Liver (tissue), 3 donors: ENCODE data around the gene CTAGE6.
"Not testable (repeated sequence)": the region's sequence is repeated elsewhere in the genome, so short reads cannot be mapped to it uniquely, and the experiment has no call there.

Source experiments
- EGR1 ChIP-seq, 2 donors: IDR thresholded peaks; 2 replicates each; pipeline ENCODE4 v1.6.1; 2016 to 2018; ENCODE audit warnings: antibody characterized with exemption in 2 of 2, low read depth in 2 of 2
- FOXA1 ChIP-seq: IDR thresholded peaks from 2 replicates; pipeline ENCODE4 v1.6.1; 2016; ENCODE audit warnings: antibody characterized with exemption
- GABPA ChIP-seq, 2 donors: IDR thresholded peaks in 1 of 2; conservative IDR thresholded peaks in 1 of 2; 2 replicates each; pipeline ENCODE4 v1.6.1; 2016; ENCODE audit warnings: antibody characterized with exemption in 2 of 2, mild to moderate bottlenecking in 1 of 2, moderate library complexity in 1 of 2
- JUND ChIP-seq, 2 donors: IDR thresholded peaks; 2 replicates each; pipeline ENCODE4 v1.6.1; 2016; ENCODE audit warnings: antibody characterized with exemption in 2 of 2
- NR2F2 ChIP-seq: IDR thresholded peaks from 2 replicates; pipeline ENCODE4 v1.6.1; 2016; ENCODE audit warnings: antibody characterized with exemption
- RAD21 ChIP-seq, 2 donors: IDR thresholded peaks; 2 replicates each; pipeline ENCODE4 v1.6.1; 2016; ENCODE audit warnings: antibody characterized with exemption in 2 of 2, mild to moderate bottlenecking in 2 of 2
- TAF1 ChIP-seq: conservative IDR thresholded peaks from 2 replicates; pipeline ENCODE4 v1.6.1; 2016; ENCODE audit warnings: antibody characterized with exemption, mild to moderate bottlenecking
- YY1 ChIP-seq: IDR thresholded peaks from 2 replicates; pipeline ENCODE4 v1.6.1; 2016; ENCODE audit warnings: antibody characterized with exemption, mild to moderate bottlenecking
- TF ChIP-seq, protein P1 (sequence below): fragments of 150-350 bp; IDR thresholded peaks from 2 replicates; pipeline ENCODE4 v1.5.1; 2017; ENCODE audit warnings: improper control_type of control experiment, low read depth, low read length; ENCODE audit not compliant: missing input control
- TF ChIP-seq, protein P2 (sequence below): IDR thresholded peaks from 2 replicates; pipeline ENCODE4 v1.6.1; 2016; ENCODE audit warnings: antibody characterized with exemption
- TF ChIP-seq, protein P3 (sequence below): IDR thresholded peaks from 2 replicates; pipeline ENCODE4 v1.6.1; 2016; ENCODE audit warnings: antibody characterized with exemption
- TF ChIP-seq, protein P4 (sequence below): IDR thresholded peaks from 2 replicates; pipeline ENCODE4 v1.6.1; 2016; ENCODE audit warnings: antibody characterized with exemption, mild to moderate bottlenecking
- TF ChIP-seq, protein P5 (sequence below): IDR thresholded peaks from 2 replicates; pipeline ENCODE4 v1.6.1; 2016; ENCODE audit warnings: antibody characterized with exemption
- donor health status: healthy.
- donor health status: healthy.

DNA sequence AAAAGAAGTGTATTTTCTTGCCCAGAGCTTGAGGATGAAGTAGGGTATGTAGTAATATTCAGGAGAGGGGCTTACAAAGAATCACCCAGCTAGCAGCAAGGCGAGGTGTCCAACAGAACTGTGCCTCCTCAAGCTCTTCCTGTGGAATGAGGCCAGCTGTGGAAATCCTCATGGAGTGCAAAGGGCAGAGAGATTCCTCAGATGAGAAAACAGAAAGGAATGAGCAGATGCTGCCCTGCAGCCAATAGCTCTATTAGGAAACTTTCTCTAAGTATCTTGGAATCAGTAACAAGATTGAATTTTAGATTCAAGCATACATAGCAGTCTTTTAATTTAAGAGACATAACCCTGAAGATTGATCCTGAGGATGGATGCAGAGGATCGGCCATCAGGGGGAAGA is 38.2 kb upstream of the CTAGE6 start:
- TF ChIP-seq, protein P1, sequence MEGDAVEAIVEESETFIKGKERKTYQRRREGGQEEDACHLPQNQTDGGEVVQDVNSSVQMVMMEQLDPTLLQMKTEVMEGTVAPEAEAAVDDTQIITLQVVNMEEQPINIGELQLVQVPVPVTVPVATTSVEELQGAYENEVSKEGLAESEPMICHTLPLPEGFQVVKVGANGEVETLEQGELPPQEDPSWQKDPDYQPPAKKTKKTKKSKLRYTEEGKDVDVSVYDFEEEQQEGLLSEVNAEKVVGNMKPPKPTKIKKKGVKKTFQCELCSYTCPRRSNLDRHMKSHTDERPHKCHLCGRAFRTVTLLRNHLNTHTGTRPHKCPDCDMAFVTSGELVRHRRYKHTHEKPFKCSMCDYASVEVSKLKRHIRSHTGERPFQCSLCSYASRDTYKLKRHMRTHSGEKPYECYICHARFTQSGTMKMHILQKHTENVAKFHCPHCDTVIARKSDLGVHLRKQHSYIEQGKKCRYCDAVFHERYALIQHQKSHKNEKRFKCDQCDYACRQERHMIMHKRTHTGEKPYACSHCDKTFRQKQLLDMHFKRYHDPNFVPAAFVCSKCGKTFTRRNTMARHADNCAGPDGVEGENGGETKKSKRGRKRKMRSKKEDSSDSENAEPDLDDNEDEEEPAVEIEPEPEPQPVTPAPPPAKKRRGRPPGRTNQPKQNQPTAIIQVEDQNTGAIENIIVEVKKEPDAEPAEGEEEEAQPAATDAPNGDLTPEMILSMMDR: not testable (repeated sequence)
- not testable (repeated sequence) for TF ChIP-seq RAD21 (IDR thresholded peaks at IDR 0.05); YY1; GABPA (IDR thresholded peaks at IDR 0.05 in 1 of 2, conservative IDR thresholded peaks at IDR 0.05 in 1 of 2); FOXA1; JUND (IDR thresholded peaks at IDR 0.05); EGR1 (IDR thresholded peaks at IDR 0.05; ENCODE audit: low read depth in 2 of 2); TAF1; NR2F2
- TF ChIP-seq, protein P2, sequence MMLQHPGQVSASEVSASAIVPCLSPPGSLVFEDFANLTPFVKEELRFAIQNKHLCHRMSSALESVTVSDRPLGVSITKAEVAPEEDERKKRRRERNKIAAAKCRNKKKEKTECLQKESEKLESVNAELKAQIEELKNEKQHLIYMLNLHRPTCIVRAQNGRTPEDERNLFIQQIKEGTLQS: not testable (repeated sequence)
- TF ChIP-seq, protein P3, sequence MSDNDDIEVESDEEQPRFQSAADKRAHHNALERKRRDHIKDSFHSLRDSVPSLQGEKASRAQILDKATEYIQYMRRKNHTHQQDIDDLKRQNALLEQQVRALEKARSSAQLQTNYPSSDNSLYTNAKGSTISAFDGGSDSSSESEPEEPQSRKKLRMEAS: not testable (repeated sequence)
- TF ChIP-seq, protein P4, sequence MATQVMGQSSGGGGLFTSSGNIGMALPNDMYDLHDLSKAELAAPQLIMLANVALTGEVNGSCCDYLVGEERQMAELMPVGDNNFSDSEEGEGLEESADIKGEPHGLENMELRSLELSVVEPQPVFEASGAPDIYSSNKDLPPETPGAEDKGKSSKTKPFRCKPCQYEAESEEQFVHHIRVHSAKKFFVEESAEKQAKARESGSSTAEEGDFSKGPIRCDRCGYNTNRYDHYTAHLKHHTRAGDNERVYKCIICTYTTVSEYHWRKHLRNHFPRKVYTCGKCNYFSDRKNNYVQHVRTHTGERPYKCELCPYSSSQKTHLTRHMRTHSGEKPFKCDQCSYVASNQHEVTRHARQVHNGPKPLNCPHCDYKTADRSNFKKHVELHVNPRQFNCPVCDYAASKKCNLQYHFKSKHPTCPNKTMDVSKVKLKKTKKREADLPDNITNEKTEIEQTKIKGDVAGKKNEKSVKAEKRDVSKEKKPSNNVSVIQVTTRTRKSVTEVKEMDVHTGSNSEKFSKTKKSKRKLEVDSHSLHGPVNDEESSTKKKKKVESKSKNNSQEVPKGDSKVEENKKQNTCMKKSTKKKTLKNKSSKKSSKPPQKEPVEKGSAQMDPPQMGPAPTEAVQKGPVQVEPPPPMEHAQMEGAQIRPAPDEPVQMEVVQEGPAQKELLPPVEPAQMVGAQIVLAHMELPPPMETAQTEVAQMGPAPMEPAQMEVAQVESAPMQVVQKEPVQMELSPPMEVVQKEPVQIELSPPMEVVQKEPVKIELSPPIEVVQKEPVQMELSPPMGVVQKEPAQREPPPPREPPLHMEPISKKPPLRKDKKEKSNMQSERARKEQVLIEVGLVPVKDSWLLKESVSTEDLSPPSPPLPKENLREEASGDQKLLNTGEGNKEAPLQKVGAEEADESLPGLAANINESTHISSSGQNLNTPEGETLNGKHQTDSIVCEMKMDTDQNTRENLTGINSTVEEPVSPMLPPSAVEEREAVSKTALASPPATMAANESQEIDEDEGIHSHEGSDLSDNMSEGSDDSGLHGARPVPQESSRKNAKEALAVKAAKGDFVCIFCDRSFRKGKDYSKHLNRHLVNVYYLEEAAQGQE: not testable (repeated sequence)
- TF ChIP-seq, protein P5, sequence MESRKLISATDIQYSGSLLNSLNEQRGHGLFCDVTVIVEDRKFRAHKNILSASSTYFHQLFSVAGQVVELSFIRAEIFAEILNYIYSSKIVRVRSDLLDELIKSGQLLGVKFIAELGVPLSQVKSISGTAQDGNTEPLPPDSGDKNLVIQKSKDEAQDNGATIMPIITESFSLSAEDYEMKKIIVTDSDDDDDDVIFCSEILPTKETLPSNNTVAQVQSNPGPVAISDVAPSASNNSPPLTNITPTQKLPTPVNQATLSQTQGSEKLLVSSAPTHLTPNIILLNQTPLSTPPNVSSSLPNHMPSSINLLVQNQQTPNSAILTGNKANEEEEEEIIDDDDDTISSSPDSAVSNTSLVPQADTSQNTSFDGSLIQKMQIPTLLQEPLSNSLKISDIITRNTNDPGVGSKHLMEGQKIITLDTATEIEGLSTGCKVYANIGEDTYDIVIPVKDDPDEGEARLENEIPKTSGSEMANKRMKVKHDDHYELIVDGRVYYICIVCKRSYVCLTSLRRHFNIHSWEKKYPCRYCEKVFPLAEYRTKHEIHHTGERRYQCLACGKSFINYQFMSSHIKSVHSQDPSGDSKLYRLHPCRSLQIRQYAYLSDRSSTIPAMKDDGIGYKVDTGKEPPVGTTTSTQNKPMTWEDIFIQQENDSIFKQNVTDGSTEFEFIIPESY: not testable (repeated sequence)
